Liver (tissue), 9 donors: ENCODE data around the gene RPL5. TPM values are rescaled to one million over a fixed set of nuclear protein-coding genes. Genes with fewer than 3 reads are reported as not detected.

Experiments
- DNase-seq: peaks from one replicate; pipeline ENCODE4 v3.0.0-alpha.2; 2017; ENCODE audit warnings: low spot score
- H3K27ac ChIP-seq, 2 donors: one replicate each; pipeline ENCODE4 v1.7.0; 2013; ENCODE audit warnings: inconsistent platforms in 2 of 2, low read length in 2 of 2, control low read depth in 1 of 2, low read depth in 1 of 2, mild to moderate bottlenecking in 1 of 2
- H3K27me3 ChIP-seq, 4 donors: one replicate each; pipeline versions ENCODE4 v1.6.1 to v1.7.0; 2013; ENCODE audit warnings: low read length in 3 of 4, inconsistent platforms in 1 of 4, mild to moderate bottlenecking in 1 of 4, moderate library complexity in 1 of 4; ENCODE audit not compliant: control insufficient read depth in 4 of 4, insufficient read depth in 4 of 4
- H3K36me3 ChIP-seq, 4 donors: one replicate each; pipeline versions ENCODE4 v1.6.1 to v1.7.0; 2013; ENCODE audit warnings: low read length in 3 of 4, mild to moderate bottlenecking in 3 of 4, low read depth in 1 of 4, moderate library complexity in 1 of 4; ENCODE audit not compliant: control insufficient read depth in 4 of 4, insufficient read depth in 3 of 4
- H3K4me1 ChIP-seq, 4 donors: one replicate each; pipeline versions ENCODE4 v1.6.1 to v1.7.0; 2013; ENCODE audit warnings: low read length in 3 of 4, mild to moderate bottlenecking in 3 of 4, moderate library complexity in 1 of 4; ENCODE audit not compliant: control insufficient read depth in 4 of 4, insufficient read depth in 4 of 4
- H3K4me3 ChIP-seq, 3 donors: one replicate each; pipeline versions ENCODE4 v1.6.1 to v1.7.0; 2013; ENCODE audit warnings: low read length in 3 of 3, control low read depth in 1 of 3, low read depth in 1 of 3, mild to moderate bottlenecking in 1 of 3
- H3K9ac ChIP-seq, 2 donors: one replicate each; pipeline ENCODE4 v1.7.0; 2013; ENCODE audit warnings: low read length in 2 of 2, mild to moderate bottlenecking in 2 of 2, moderate library complexity in 2 of 2, control low read depth in 1 of 2, low read depth in 1 of 2
- H3K9me3 ChIP-seq, 4 donors: one replicate each; pipeline versions ENCODE4 v1.6.1 to v1.7.0; 2013; ENCODE audit warnings: low read length in 3 of 4; ENCODE audit not compliant: control insufficient read depth in 4 of 4
- ATF3 ChIP-seq: IDR thresholded peaks from 2 replicates; pipeline ENCODE4 v1.6.1; 2016; ENCODE audit warnings: antibody characterized with exemption
- CTCF ChIP-seq: fragments of 150-350 bp; IDR thresholded peaks from 2 replicates; pipeline ENCODE4 v1.5.1; 2017; ENCODE audit warnings: improper control_type of control experiment, low read depth, low read length; ENCODE audit not compliant: missing input control
- EGR1 ChIP-seq, 2 donors: IDR thresholded peaks; 2 replicates each; pipeline ENCODE4 v1.6.1; 2016 to 2018; ENCODE audit warnings: antibody characterized with exemption in 2 of 2, low read depth in 2 of 2
- FOXA1 ChIP-seq: IDR thresholded peaks from 2 replicates; pipeline ENCODE4 v1.6.1; 2016; ENCODE audit warnings: antibody characterized with exemption
- FOXA2 ChIP-seq: IDR thresholded peaks from 2 replicates; pipeline ENCODE4 v1.6.1; 2016; ENCODE audit warnings: antibody characterized with exemption
- GABPA ChIP-seq, 2 donors: IDR thresholded peaks in 1 of 2; conservative IDR thresholded peaks in 1 of 2; 2 replicates each; pipeline ENCODE4 v1.6.1; 2016; ENCODE audit warnings: antibody characterized with exemption in 2 of 2, mild to moderate bottlenecking in 1 of 2, moderate library complexity in 1 of 2
- HNF4A ChIP-seq, 2 donors: conservative IDR thresholded peaks; 2 replicates each; pipeline ENCODE4 v1.6.1; 2016; ENCODE audit warnings: antibody characterized with exemption in 2 of 2, mild to moderate bottlenecking in 2 of 2
- HNF4G ChIP-seq: IDR thresholded peaks from 2 replicates; pipeline ENCODE4 v1.6.1; 2016; ENCODE audit warnings: antibody characterized with exemption
- JUND ChIP-seq, 2 donors: IDR thresholded peaks; 2 replicates each; pipeline ENCODE4 v1.6.1; 2016; ENCODE audit warnings: antibody characterized with exemption in 2 of 2
- NR2F2 ChIP-seq: IDR thresholded peaks from 2 replicates; pipeline ENCODE4 v1.6.1; 2016; ENCODE audit warnings: antibody characterized with exemption
- RAD21 ChIP-seq, 2 donors: IDR thresholded peaks; 2 replicates each; pipeline ENCODE4 v1.6.1; 2016; ENCODE audit warnings: antibody characterized with exemption in 2 of 2, mild to moderate bottlenecking in 2 of 2
- REST ChIP-seq: IDR thresholded peaks from 2 replicates; pipeline ENCODE4 v1.6.1; 2016; ENCODE audit warnings: antibody characterized with exemption, mild to moderate bottlenecking
- RXRA ChIP-seq, 2 donors: IDR thresholded peaks; 2 replicates each; pipeline ENCODE4 v1.6.1; 2017 to 2018; ENCODE audit warnings: antibody characterized with exemption in 2 of 2, mild to moderate bottlenecking in 1 of 2
- SP1 ChIP-seq: IDR thresholded peaks from 2 replicates; pipeline ENCODE4 v1.6.1; 2018; ENCODE audit warnings: antibody characterized with exemption, mild to moderate bottlenecking
- TAF1 ChIP-seq: conservative IDR thresholded peaks from 2 replicates; pipeline ENCODE4 v1.6.1; 2016; ENCODE audit warnings: antibody characterized with exemption, mild to moderate bottlenecking
- YY1 ChIP-seq: IDR thresholded peaks from 2 replicates; pipeline ENCODE4 v1.6.1; 2016; ENCODE audit warnings: antibody characterized with exemption, mild to moderate bottlenecking
- WGBS: extraction: QIAGEN DNeasy Blood & Tissue Kit; methylation state at CpG from one replicate; pipeline ENCODE4 v1.1.7; 2013; 5-methylcytosine and 5-hydroxymethylcytosine counted together
- polyA plus RNA-seq, 2 donors: library from polyadenylated mRNA; stranded (reverse) in 1 of 2; unstranded in 1 of 2; fragments of 200-250 nt in 1 of 2; fragments of >200 nt in 1 of 2; fragmentation: Nextera tagmentation in 1 of 2; extraction: Ambion mirVana in 1 of 2; gene quantifications; one replicate each; pipeline versions ENCODE4 v1.2.1 to v1.2.3, GENCODE V29; 2013 to 2015
- total RNA-seq, 2 donors: library from RNA; depleted of rRNA; stranded (reverse); fragments of >200 nt; gene quantifications; one replicate each; pipeline ENCODE4 v1.2.3, GENCODE V29; 2014
- donor health status: healthy.
- donor health status: healthy.
- donor health status: healthy.
- donor health status: healthy.
- donor health status: healthy.

RPL5 gene
- total and polyA plus RNA-seq, 4 donors: 336 to 765 (median 401) TPM

GRCh38 chr1:92844439-92844838 is 12.6 kb downstream of the RPL5 start:
- DNase-seq: no peak
- 97% methylated on average over 3 of the region's 3 CpGs for WGBS
- no peak overlapping the region for H3K4me3 ChIP-seq
- H3K27ac ChIP-seq: no peak overlapping the region
- no peak overlapping the region for H3K9ac ChIP-seq
- no peaks in the 10 kb centered on the region for H3K9me3 ChIP-seq
- H3K27me3 ChIP-seq: no peaks in the 10 kb centered on the region
- H3K36me3 ChIP-seq: peaks cover 11 to 44% (median 41%) of the 10 kb centered on the region in 4 donors
- TF ChIP-seq GABPA (IDR thresholded peaks at IDR 0.05 in 1 of 2, conservative IDR thresholded peaks at IDR 0.05 in 1 of 2) (no peak), HNF4A (conservative IDR thresholded peaks at IDR 0.05) (no peak), EGR1 (IDR thresholded peaks at IDR 0.05; ENCODE audit: low read depth in 2 of 2) (no peak), CTCF (no peak), HNF4G (no peak), RAD21 (IDR thresholded peaks at IDR 0.05) (no peak), FOXA1 (no peak), ATF3 (no peak), SP1 (no peak), RXRA (IDR thresholded peaks at IDR 0.05) (no peak), JUND (IDR thresholded peaks at IDR 0.05) (no peak), TAF1 (no peak), YY1 (no peak)
- peaks cover 0 to 3% (median 2%) of the 10 kb centered on the region in 4 donors for H3K4me1 ChIP-seq

GRCh38 chr1:92845908-92846307 is 14.1 kb downstream of the RPL5 start:
- H3K9me3 ChIP-seq: no peaks in the 10 kb centered on the region
- DNase-seq: no peak

More at GRCh38 chr1:92845908-92846307, 14.1 kb downstream of the RPL5 start:
- no peaks in the 10 kb centered on the region for H3K4me1 ChIP-seq
- no peak overlapping the region for H3K4me3 ChIP-seq
- TF ChIP-seq FOXA2 (no peak), HNF4G (no peak), FOXA1 (no peak), SP1 (no peak), REST (no peak), RXRA (IDR thresholded peaks at IDR 0.05) (no peak), YY1 (no peak), ATF3 (no peak), NR2F2 (no peak), RAD21 (IDR thresholded peaks at IDR 0.05) (no peak), TAF1 (no peak), EGR1 (IDR thresholded peaks at IDR 0.05; ENCODE audit: low read depth in 2 of 2) (no peak)
- 66% methylated on average over 3 of the region's 3 CpGs for WGBS
- H3K27ac ChIP-seq: no peak overlapping the region
- no peaks in the 10 kb centered on the region for H3K27me3 ChIP-seq
- no peak overlapping the region for H3K9ac ChIP-seq
- peaks cover 8 to 31% (median 29%) of the 10 kb centered on the region in 4 donors for H3K36me3 ChIP-seq
